ENCODE results near the gene CDH13.

CDH13 gene

GRCh38 chr16:83802135-83802534, 1175.4 kb downstream of the CDH13 start:
- no peaks in the 10 kb centered on the region for H3F3A ChIP-seq (ENCODE audit: control insufficient read depth, insufficient read depth)
- H3K27me3 ChIP-seq (ENCODE audit: control insufficient read depth, low read length) = peaks cover 11% of the 10 kb centered on the region
- H3K4me1 ChIP-seq (ENCODE audit: control insufficient read depth, low read length) = peaks cover 15% of the 10 kb centered on the region
- H3K9me3 ChIP-seq (ENCODE audit: control insufficient read depth, insufficient read depth, low read length) = peaks cover 2% of the 10 kb centered on the region; the same call in 1 of the 2 replicates
- no peaks in the 10 kb centered on the region for H3K36me3 ChIP-seq (ENCODE audit: control insufficient read depth, low read length)
- H3K4me3 ChIP-seq (ENCODE audit: low read length) = no peak overlapping the region
- H4K20me1 ChIP-seq (ENCODE audit: control insufficient read depth, insufficient read depth, low read depth, low read length) = no peaks in the 10 kb centered on the region
- H3K79me2 ChIP-seq (ENCODE audit: control insufficient read depth, low read length) = no peaks in the 10 kb centered on the region
- no peaks in the 10 kb centered on the region for H3K9me2 ChIP-seq (replicated peaks; ENCODE audit: control insufficient read depth, low read length)
- no peak overlapping the region for H3K27ac ChIP-seq (ENCODE audit: low read depth, low read length)
- no peak for TF ChIP-seq EZH2phosphoT487 (IDR thresholded peaks at IDR 0.05; ENCODE audit: borderline replicate concordance, low read length)
- TF ChIP-seq CTCF (IDR thresholded peaks at IDR 0.05; ENCODE audit: low read depth, low read length, poor library complexity, severe bottlenecking) = no peak
- no peak overlapping the region for H3K4me2 ChIP-seq (ENCODE audit: low read length)

- TF ChIP-seq CTCF (IDR thresholded peaks at IDR 0.05; ENCODE audit: low read depth, low read length, poor library complexity, severe bottlenecking) (no peak), EZH2phosphoT487 (IDR thresholded peaks at IDR 0.05; ENCODE audit: borderline replicate concordance, low read length) (no peak)
Measured at GRCh38 chr16:83802554-83803205, 1175.9 kb downstream of the CDH13 start.

GRCh38 chr16:83803811-83804210, 1177.0 kb downstream of the CDH13 start:
- Histone ChIP-seq H3F3A (ENCODE audit: control insufficient read depth, insufficient read depth) (no peaks in the 10 kb centered on the region), H3K79me2 (ENCODE audit: control insufficient read depth, low read length) (peaks cover 10% of the 10 kb centered on the region), H3K27me3 (ENCODE audit: control insufficient read depth, low read length) (peaks cover 4% of the 10 kb centered on the region; the same call in 1 of the 2 replicates), H3K4me1 (ENCODE audit: control insufficient read depth, low read length) (peaks cover 23% of the 10 kb centered on the region), H3K4me2 (ENCODE audit: low read length) (no peak overlapping the region), H3K4me3 (ENCODE audit: low read length) (no peak overlapping the region), H3K36me3 (ENCODE audit: control insufficient read depth, low read length) (peaks cover 10% of the 10 kb centered on the region), H3K9me3 (ENCODE audit: control insufficient read depth, insufficient read depth, low read length) (peaks cover 4% of the 10 kb centered on the region; the same call in 1 of the 2 replicates), H3K9me2 (replicated peaks; ENCODE audit: control insufficient read depth, low read length) (no peaks in the 10 kb centered on the region), H3K27ac (ENCODE audit: low read depth, low read length) (no peak overlapping the region), H4K20me1 (ENCODE audit: control insufficient read depth, insufficient read depth, low read depth, low read length) (peaks cover 6% of the 10 kb centered on the region; the same call in 1 of the 2 replicates)
- TF ChIP-seq EZH2phosphoT487 (IDR thresholded peaks at IDR 0.05; ENCODE audit: borderline replicate concordance, low read length) (no peak), CTCF (IDR thresholded peaks at IDR 0.05; ENCODE audit: low read depth, low read length, poor library complexity, severe bottlenecking) (no peak)

More at GRCh38 chr16:83802554-83803205, 1175.9 kb downstream of the CDH13 start:
- peaks cover 4% of the 10 kb centered on the region; the same call in 1 of the 2 replicates for H3K9me3 ChIP-seq (ENCODE audit: control insufficient read depth, insufficient read depth, low read length)
- no peaks in the 10 kb centered on the region for H3F3A ChIP-seq (ENCODE audit: control insufficient read depth, insufficient read depth)
- no peaks in the 10 kb centered on the region for H3K9me2 ChIP-seq (replicated peaks; ENCODE audit: control insufficient read depth, low read length)
- no peak overlapping the region for H3K4me2 ChIP-seq (ENCODE audit: low read length)
- peaks cover 20% of the 10 kb centered on the region for H3K4me1 ChIP-seq (ENCODE audit: control insufficient read depth, low read length)
- no peaks in the 10 kb centered on the region for H3K36me3 ChIP-seq (ENCODE audit: control insufficient read depth, low read length)
- no peak overlapping the region for H3K4me3 ChIP-seq (ENCODE audit: low read length)
- peaks cover 8% of the 10 kb centered on the region; the same call in 1 of the 2 replicates for H3K27me3 ChIP-seq (ENCODE audit: control insufficient read depth, low read length)
- H3K27ac ChIP-seq (ENCODE audit: low read depth, low read length) = no peak overlapping the region
- no peaks in the 10 kb centered on the region for H4K20me1 ChIP-seq (ENCODE audit: control insufficient read depth, insufficient read depth, low read depth, low read length)
- H3K79me2 ChIP-seq (ENCODE audit: control insufficient read depth, low read length) = no peaks in the 10 kb centered on the region

Data from DOHH2 (cell line).